Measurements from ENCODE around the gene KCTD5.
"Not testable (repeated sequence)": the region's sequence is repeated elsewhere in the genome, so short reads cannot be mapped to it uniquely, and the experiment has no call there.

- not testable (repeated sequence) for TF ChIP-seq REST (IDR thresholded peaks at IDR 0.05; ENCODE audit: borderline replicate concordance); POLR2AphosphoS5 (IDR thresholded peaks at IDR 0.05); CTCF (IDR thresholded peaks at IDR 0.05; ENCODE audit: poor library complexity, severe bottlenecking); EZH2 (IDR thresholded peaks at IDR 0.05; ENCODE audit: borderline replicate concordance, insufficient read depth, low read length, poor library complexity, severe bottlenecking)
Observed at GRCh38 chr16:2680360-2680759, 2.0 kb upstream of the KCTD5 start.

All from neural cell (in vitro differentiated cells).